WTC11 (cell line): ENCODE measurements around the gene AKAP13. TPM values are rescaled to one million over a fixed set of nuclear protein-coding genes. Genes with fewer than 3 reads are reported as not detected.

Source experiments
- ATAC-seq: fragments of 200-7000 bp; cut with Tn5 transposase; 2 replicates; pipeline ENCODE4 v1.10.0; 2021; ENCODE audit warnings: mild to moderate bottlenecking, moderate library complexity
- CTCF ChIA-PET: fragments of 300-600 bp; sonication (Branson Sonifier 250); formaldehyde crosslinking; loops from one replicate; lab custom pipeline; 2021; ENCODE audit warnings: antibody characterized with exemption; lab: Charles Lee
- POLR2A ChIA-PET: fragments of 350-600 bp; sonication (Branson Sonifier 250); formaldehyde crosslinking; loops from one replicate; lab custom pipeline; 2021; ENCODE audit warnings: antibody characterized with exemption; lab: Charles Lee
- DNase-seq: peaks from one replicate; pipeline ENCODE4 v3.0.0; 2021; ENCODE audit warnings: low spot score
- H3K27ac Mint-ChIP-seq: 2 replicates; pipeline ENCODE4 v1.8.0; 2021; ENCODE audit warnings: mixed read lengths
- H3K27me3 Mint-ChIP-seq: 2 replicates; pipeline ENCODE4 v1.8.0; 2021; ENCODE audit warnings: low read depth, mild to moderate bottlenecking, moderate library complexity, mixed read lengths
- H3K36me3 Mint-ChIP-seq: 2 replicates; pipeline ENCODE4 v1.8.0; 2021; ENCODE audit warnings: mixed read lengths
- H3K4me1 Mint-ChIP-seq: 2 replicates; pipeline ENCODE4 v1.8.0; 2022; ENCODE audit warnings: mixed read lengths
- H3K4me3 Mint-ChIP-seq: 2 replicates; pipeline ENCODE4 v1.8.0; 2021; ENCODE audit warnings: mild to moderate bottlenecking, moderate library complexity, mixed read lengths
- H3K9me3 Mint-ChIP-seq: 2 replicates; pipeline ENCODE4 v1.8.0; 2021; ENCODE audit warnings: mixed read lengths
- CREM ChIP-seq: sonication (generic); formaldehyde crosslinking; IDR thresholded peaks from 2 replicates; pipeline ENCODE4 v1.8.1; 2022; ENCODE audit warnings: mild to moderate bottlenecking, missing genetic modification reagents, moderate library complexity
- E2F5 ChIP-seq: sonication (generic); formaldehyde crosslinking; IDR thresholded peaks from 2 replicates; pipeline ENCODE4 v1.8.1; 2022; ENCODE audit warnings: mild to moderate bottlenecking, moderate library complexity, missing genetic modification reagents
- EMX1 ChIP-seq: fragments of 250-450 bp; sonication (Bioruptor Pico); IDR thresholded peaks from 2 replicates; pipeline ENCODE4 v1.8.0; 2021; ENCODE audit warnings: mild to moderate bottlenecking
- ETV6 ChIP-seq: sonication (generic); formaldehyde crosslinking; IDR thresholded peaks from 2 replicates; pipeline ENCODE4 v1.8.1; 2022; ENCODE audit warnings: mild to moderate bottlenecking, missing genetic modification reagents
- FOXJ3 ChIP-seq: sonication (generic); formaldehyde crosslinking; IDR thresholded peaks from 2 replicates; pipeline ENCODE4 v1.9.0; 2021; ENCODE audit warnings: missing genetic modification reagents, mild to moderate bottlenecking, borderline replicate concordance
- FOXP4 ChIP-seq: sonication (generic); formaldehyde crosslinking; IDR thresholded peaks from 2 replicates; pipeline ENCODE4 v1.8.0; 2022; ENCODE audit warnings: mild to moderate bottlenecking, missing genetic modification reagents
- GTF2I ChIP-seq: fragments of 250-450 bp; sonication (Bioruptor Pico); conservative IDR thresholded peaks from 2 replicates; pipeline ENCODE4 v1.4.0; 2021; ENCODE audit warnings: mild to moderate bottlenecking
- KAT7 ChIP-seq: sonication (generic); formaldehyde crosslinking; IDR thresholded peaks from 2 replicates; pipeline ENCODE4 v1.8.1; 2023; ENCODE audit warnings: missing genetic modification reagents, mild to moderate bottlenecking, borderline replicate concordance
- MLX ChIP-seq: sonication (generic); formaldehyde crosslinking; IDR thresholded peaks from 2 replicates; pipeline ENCODE4 v1.8.1; 2023; ENCODE audit warnings: mild to moderate bottlenecking, missing genetic modification reagents, moderate library complexity
- NR2C2 ChIP-seq: sonication (generic); formaldehyde crosslinking; IDR thresholded peaks from 2 replicates; pipeline ENCODE4 v1.8.0; 2022; ENCODE audit warnings: mild to moderate bottlenecking, missing genetic modification reagents
- PRRX2 ChIP-seq: fragments of 250-450 bp; sonication (Bioruptor Pico); IDR thresholded peaks from 2 replicates; pipeline ENCODE4 v1.8.0; 2021; ENCODE audit warnings: mild to moderate bottlenecking
- RELA ChIP-seq: sonication (generic); formaldehyde crosslinking; IDR thresholded peaks from 2 replicates; pipeline ENCODE4 v1.8.1; 2022; ENCODE audit warnings: missing genetic modification reagents, mild to moderate bottlenecking, borderline replicate concordance
- TEAD4 ChIP-seq: sonication (generic); formaldehyde crosslinking; IDR thresholded peaks from 2 replicates; pipeline ENCODE4 v1.8.0; 2022; ENCODE audit warnings: mild to moderate bottlenecking, missing genetic modification reagents
- ZNF121 ChIP-seq: sonication (generic); formaldehyde crosslinking; IDR thresholded peaks from 2 replicates; pipeline ENCODE4 v1.8.0; 2023; ENCODE audit warnings: missing genetic modification reagents
- ZNF138 ChIP-seq: sonication (generic); formaldehyde crosslinking; conservative IDR thresholded peaks from 2 replicates; pipeline ENCODE4 v1.8.1; 2022; ENCODE audit warnings: mild to moderate bottlenecking, moderate library complexity, missing genetic modification reagents
- ZNF263 ChIP-seq: sonication (generic); formaldehyde crosslinking; IDR thresholded peaks from 2 replicates; pipeline ENCODE4 v1.8.1; 2022; ENCODE audit warnings: low read depth, mild to moderate bottlenecking, moderate library complexity, missing genetic modification reagents
- ZNF416 ChIP-seq: fragments of 250-450 bp; sonication (Bioruptor Pico); IDR thresholded peaks from 2 replicates; pipeline ENCODE4 v1.9.0; 2021; ENCODE audit warnings: mild to moderate bottlenecking, inconsistent platforms
- ZNF512 ChIP-seq: sonication (generic); formaldehyde crosslinking; IDR thresholded peaks from 2 replicates; pipeline ENCODE4 v1.8.1; 2022; ENCODE audit warnings: missing genetic modification reagents, borderline replicate concordance
- total RNA-seq: library from RNA; stranded (reverse); gene quantifications from 3 replicates; pipeline ENCODE4 v1.2.3, GENCODE V29; 2021
- TF ChIP-seq, protein P1 (sequence below): sonication (generic); formaldehyde crosslinking; IDR thresholded peaks from 2 replicates; pipeline ENCODE4 v1.8.1; 2022; ENCODE audit warnings: low read depth, missing genetic modification reagents, borderline replicate concordance
- TF ChIP-seq, protein P2 (sequence below): sonication (generic); formaldehyde crosslinking; IDR thresholded peaks from 2 replicates; pipeline ENCODE4 v1.8.1; 2023; ENCODE audit warnings: mild to moderate bottlenecking, missing genetic modification reagents
- TF ChIP-seq, protein P3 (sequence below): sonication (generic); formaldehyde crosslinking; IDR thresholded peaks from 2 replicates; pipeline ENCODE4 v1.8.0; 2023; ENCODE audit warnings: mild to moderate bottlenecking, missing genetic modification reagents
- TF ChIP-seq, protein P4 (sequence below): sonication (generic); formaldehyde crosslinking; conservative IDR thresholded peaks from 2 replicates; pipeline ENCODE4 v1.8.1; 2023; ENCODE audit warnings: mild to moderate bottlenecking, low read depth, missing genetic modification reagents, moderate library complexity

The AKAP13 gene
- total RNA-seq, 1 experiment from 2014 or later = 50.3 TPM

DNA sequence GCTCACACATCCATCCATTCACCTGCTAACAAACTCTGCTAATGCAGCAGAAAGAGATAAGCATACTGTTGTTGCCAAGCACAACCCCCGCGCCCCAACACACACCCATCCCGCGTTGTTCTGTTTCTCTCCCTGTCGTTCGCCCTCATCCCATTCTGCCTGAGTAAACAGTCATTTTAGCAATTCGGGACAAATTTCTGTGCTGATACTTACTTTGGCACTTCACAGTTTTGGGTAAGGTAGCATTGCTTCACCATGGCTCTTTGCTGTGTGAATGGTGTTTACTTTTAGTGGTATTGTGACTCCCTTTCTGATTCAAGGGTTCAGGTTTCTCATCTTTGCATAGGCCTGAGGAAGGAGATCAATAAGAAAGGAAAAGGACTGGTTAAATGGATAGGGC is 149.7 kb downstream of the AKAP13 start:
- ChIA-PET CTCF (interaction anchor here (1.1 kb wide), 1 partner anchor 14 kb away, joined by 3 read pairs; no protein-coding TSS in a partner anchor), POLR2A (no interaction called here)
- Mint-ChIP-seq H3K4me1 (peaks cover 25% of the 10 kb centered on the region), H3K27ac (peak overlapping the region; percentile 48; the same call in 1 of the 2 replicates)
- no peak for DNase-seq
- TF ChIP-seq, protein P1, sequence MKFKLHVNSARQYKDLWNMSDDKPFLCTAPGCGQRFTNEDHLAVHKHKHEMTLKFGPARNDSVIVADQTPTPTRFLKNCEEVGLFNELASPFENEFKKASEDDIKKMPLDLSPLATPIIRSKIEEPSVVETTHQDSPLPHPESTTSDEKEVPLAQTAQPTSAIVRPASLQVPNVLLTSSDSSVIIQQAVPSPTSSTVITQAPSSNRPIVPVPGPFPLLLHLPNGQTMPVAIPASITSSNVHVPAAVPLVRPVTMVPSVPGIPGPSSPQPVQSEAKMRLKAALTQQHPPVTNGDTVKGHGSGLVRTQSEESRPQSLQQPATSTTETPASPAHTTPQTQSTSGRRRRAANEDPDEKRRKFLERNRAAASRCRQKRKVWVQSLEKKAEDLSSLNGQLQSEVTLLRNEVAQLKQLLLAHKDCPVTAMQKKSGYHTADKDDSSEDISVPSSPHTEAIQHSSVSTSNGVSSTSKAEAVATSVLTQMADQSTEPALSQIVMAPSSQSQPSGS = no peak
- TF ChIP-seq, protein P2, sequence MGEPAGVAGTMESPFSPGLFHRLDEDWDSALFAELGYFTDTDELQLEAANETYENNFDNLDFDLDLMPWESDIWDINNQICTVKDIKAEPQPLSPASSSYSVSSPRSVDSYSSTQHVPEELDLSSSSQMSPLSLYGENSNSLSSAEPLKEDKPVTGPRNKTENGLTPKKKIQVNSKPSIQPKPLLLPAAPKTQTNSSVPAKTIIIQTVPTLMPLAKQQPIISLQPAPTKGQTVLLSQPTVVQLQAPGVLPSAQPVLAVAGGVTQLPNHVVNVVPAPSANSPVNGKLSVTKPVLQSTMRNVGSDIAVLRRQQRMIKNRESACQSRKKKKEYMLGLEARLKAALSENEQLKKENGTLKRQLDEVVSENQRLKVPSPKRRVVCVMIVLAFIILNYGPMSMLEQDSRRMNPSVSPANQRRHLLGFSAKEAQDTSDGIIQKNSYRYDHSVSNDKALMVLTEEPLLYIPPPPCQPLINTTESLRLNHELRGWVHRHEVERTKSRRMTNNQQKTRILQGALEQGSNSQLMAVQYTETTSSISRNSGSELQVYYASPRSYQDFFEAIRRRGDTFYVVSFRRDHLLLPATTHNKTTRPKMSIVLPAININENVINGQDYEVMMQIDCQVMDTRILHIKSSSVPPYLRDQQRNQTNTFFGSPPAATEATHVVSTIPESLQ (CRISPR knock-in tag) = no peak
- TF ChIP-seq FOXJ3 (CRISPR knock-in tag) = no peak
- TF ChIP-seq, all 79 proteins: peak for 0
- Mint-ChIP-seq H3K27me3 (no peaks in the 10 kb centered on the region), H3K9me3 (no peaks in the 10 kb centered on the region), H3K36me3 (peaks cover 12% of the 10 kb centered on the region), H3K4me3 (no peak overlapping the region; the same call in 1 of the 2 replicates)
- peak; percentile 38; the same call in 1 of the 2 replicates for ATAC-seq

- Mint-ChIP-seq H3K4me3 (no peak overlapping the region), H3K27me3 (no peaks in the 10 kb centered on the region), H3K9me3 (no peaks in the 10 kb centered on the region), H3K4me1 (peaks cover 25% of the 10 kb centered on the region), H3K27ac (no peak overlapping the region), H3K36me3 (peaks cover 12% of the 10 kb centered on the region)
- DNase-seq (no peak), ATAC-seq (no peak)
- ChIA-PET POLR2A (no interaction called here), CTCF (no interaction called here)
- no peak for TF ChIP-seq PRRX2 (CRISPR knock-in tag)
- no peak for TF ChIP-seq CREM
- TF ChIP-seq NR2C2 = no peak
- TF ChIP-seq ZNF263 (CRISPR knock-in tag) = no peak
- TF ChIP-seq MLX = no peak
- no peak for TF ChIP-seq ZNF416 (CRISPR knock-in tag)
- TF ChIP-seq ZNF512 (CRISPR knock-in tag) = no peak
- TF ChIP-seq ZNF138 (CRISPR knock-in tag) = no peak
- no peak for TF ChIP-seq GTF2I (CRISPR knock-in tag)
- TF ChIP-seq, protein P3, sequence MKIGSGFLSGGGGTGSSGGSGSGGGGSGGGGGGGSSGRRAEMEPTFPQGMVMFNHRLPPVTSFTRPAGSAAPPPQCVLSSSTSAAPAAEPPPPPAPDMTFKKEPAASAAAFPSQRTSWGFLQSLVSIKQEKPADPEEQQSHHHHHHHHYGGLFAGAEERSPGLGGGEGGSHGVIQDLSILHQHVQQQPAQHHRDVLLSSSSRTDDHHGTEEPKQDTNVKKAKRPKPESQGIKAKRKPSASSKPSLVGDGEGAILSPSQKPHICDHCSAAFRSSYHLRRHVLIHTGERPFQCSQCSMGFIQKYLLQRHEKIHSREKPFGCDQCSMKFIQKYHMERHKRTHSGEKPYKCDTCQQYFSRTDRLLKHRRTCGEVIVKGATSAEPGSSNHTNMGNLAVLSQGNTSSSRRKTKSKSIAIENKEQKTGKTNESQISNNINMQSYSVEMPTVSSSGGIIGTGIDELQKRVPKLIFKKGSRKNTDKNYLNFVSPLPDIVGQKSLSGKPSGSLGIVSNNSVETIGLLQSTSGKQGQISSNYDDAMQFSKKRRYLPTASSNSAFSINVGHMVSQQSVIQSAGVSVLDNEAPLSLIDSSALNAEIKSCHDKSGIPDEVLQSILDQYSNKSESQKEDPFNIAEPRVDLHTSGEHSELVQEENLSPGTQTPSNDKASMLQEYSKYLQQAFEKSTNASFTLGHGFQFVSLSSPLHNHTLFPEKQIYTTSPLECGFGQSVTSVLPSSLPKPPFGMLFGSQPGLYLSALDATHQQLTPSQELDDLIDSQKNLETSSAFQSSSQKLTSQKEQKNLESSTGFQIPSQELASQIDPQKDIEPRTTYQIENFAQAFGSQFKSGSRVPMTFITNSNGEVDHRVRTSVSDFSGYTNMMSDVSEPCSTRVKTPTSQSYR (CRISPR knock-in tag) = no peak
- no peak for TF ChIP-seq EMX1 (CRISPR knock-in tag)
- no peak for TF ChIP-seq FOXP4
- no peak for TF ChIP-seq E2F5 (CRISPR knock-in tag)
- no peak for TF ChIP-seq ZNF121 (CRISPR knock-in tag)
- no peak for TF ChIP-seq TEAD4 (CRISPR knock-in tag)
- TF ChIP-seq ETV6 (CRISPR knock-in tag) = no peak
- TF ChIP-seq, protein P4, sequence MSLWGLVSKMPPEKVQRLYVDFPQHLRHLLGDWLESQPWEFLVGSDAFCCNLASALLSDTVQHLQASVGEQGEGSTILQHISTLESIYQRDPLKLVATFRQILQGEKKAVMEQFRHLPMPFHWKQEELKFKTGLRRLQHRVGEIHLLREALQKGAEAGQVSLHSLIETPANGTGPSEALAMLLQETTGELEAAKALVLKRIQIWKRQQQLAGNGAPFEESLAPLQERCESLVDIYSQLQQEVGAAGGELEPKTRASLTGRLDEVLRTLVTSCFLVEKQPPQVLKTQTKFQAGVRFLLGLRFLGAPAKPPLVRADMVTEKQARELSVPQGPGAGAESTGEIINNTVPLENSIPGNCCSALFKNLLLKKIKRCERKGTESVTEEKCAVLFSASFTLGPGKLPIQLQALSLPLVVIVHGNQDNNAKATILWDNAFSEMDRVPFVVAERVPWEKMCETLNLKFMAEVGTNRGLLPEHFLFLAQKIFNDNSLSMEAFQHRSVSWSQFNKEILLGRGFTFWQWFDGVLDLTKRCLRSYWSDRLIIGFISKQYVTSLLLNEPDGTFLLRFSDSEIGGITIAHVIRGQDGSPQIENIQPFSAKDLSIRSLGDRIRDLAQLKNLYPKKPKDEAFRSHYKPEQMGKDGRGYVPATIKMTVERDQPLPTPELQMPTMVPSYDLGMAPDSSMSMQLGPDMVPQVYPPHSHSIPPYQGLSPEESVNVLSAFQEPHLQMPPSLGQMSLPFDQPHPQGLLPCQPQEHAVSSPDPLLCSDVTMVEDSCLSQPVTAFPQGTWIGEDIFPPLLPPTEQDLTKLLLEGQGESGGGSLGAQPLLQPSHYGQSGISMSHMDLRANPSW (CRISPR knock-in tag) = no peak
- TF ChIP-seq RELA = no peak
- TF ChIP-seq KAT7 (CRISPR knock-in tag) = no peak
Observed at GRCh38 chr15:85531083-85531482, 150.7 kb downstream of the AKAP13 start.
